Liver (tissue), 2 donors: ENCODE data around the gene OR10A4.

ENCODE experiments used
- TF ChIP-seq, protein P1 (sequence below): IDR thresholded peaks from 2 replicates; pipeline ENCODE4 v1.6.1; 2016; ENCODE audit warnings: antibody characterized with exemption, mild to moderate bottlenecking
- TF ChIP-seq, protein P2 (sequence below): fragments of 150-350 bp; IDR thresholded peaks from 2 replicates; pipeline ENCODE4 v1.5.1; 2017; ENCODE audit warnings: improper control_type of control experiment, low read depth, low read length; ENCODE audit not compliant: missing input control
- donor health status: healthy.

DNA sequence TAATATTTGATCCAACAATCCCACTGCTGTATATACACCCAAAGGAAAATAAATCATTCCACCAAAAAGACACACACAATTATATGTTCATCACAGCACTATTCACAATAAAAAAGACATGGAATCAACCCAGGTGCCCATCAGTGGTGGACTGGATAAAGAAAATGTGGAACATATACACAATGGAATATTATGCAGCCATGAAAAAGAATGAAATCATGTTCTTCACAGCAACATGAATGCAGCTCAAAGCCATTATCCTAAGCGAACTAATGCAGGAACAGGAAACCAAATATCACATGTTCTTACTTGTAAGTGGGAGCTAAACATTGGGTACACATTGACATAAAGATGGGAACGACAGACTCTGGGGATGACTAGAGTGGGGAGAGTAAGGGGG, 43.3 kb downstream of the OR10A4 start:
- TF ChIP-seq, protein P1, sequence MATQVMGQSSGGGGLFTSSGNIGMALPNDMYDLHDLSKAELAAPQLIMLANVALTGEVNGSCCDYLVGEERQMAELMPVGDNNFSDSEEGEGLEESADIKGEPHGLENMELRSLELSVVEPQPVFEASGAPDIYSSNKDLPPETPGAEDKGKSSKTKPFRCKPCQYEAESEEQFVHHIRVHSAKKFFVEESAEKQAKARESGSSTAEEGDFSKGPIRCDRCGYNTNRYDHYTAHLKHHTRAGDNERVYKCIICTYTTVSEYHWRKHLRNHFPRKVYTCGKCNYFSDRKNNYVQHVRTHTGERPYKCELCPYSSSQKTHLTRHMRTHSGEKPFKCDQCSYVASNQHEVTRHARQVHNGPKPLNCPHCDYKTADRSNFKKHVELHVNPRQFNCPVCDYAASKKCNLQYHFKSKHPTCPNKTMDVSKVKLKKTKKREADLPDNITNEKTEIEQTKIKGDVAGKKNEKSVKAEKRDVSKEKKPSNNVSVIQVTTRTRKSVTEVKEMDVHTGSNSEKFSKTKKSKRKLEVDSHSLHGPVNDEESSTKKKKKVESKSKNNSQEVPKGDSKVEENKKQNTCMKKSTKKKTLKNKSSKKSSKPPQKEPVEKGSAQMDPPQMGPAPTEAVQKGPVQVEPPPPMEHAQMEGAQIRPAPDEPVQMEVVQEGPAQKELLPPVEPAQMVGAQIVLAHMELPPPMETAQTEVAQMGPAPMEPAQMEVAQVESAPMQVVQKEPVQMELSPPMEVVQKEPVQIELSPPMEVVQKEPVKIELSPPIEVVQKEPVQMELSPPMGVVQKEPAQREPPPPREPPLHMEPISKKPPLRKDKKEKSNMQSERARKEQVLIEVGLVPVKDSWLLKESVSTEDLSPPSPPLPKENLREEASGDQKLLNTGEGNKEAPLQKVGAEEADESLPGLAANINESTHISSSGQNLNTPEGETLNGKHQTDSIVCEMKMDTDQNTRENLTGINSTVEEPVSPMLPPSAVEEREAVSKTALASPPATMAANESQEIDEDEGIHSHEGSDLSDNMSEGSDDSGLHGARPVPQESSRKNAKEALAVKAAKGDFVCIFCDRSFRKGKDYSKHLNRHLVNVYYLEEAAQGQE = no peak
- TF ChIP-seq, protein P2, sequence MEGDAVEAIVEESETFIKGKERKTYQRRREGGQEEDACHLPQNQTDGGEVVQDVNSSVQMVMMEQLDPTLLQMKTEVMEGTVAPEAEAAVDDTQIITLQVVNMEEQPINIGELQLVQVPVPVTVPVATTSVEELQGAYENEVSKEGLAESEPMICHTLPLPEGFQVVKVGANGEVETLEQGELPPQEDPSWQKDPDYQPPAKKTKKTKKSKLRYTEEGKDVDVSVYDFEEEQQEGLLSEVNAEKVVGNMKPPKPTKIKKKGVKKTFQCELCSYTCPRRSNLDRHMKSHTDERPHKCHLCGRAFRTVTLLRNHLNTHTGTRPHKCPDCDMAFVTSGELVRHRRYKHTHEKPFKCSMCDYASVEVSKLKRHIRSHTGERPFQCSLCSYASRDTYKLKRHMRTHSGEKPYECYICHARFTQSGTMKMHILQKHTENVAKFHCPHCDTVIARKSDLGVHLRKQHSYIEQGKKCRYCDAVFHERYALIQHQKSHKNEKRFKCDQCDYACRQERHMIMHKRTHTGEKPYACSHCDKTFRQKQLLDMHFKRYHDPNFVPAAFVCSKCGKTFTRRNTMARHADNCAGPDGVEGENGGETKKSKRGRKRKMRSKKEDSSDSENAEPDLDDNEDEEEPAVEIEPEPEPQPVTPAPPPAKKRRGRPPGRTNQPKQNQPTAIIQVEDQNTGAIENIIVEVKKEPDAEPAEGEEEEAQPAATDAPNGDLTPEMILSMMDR = no peak
